HG03439 (cell line): ENCODE results near the gene AANAT.

Experiments
- ATAC-seq: cut with Tn5 transposase; IDR thresholded peaks from one replicate; pipeline ENCODE4 v1.9.1; 2021; ENCODE audit warnings: mild to moderate bottlenecking, moderate library complexity; ENCODE audit not compliant: unreplicated experiment

AANAT gene

GRCh38 chr17:76485569-76485968 is 18.2 kb downstream of the AANAT start:
- ATAC-seq: no peak

- ATAC-seq: no peak
Measured at GRCh38 chr17:76487451-76488192, 20.2 kb downstream of the AANAT start.

DNA sequence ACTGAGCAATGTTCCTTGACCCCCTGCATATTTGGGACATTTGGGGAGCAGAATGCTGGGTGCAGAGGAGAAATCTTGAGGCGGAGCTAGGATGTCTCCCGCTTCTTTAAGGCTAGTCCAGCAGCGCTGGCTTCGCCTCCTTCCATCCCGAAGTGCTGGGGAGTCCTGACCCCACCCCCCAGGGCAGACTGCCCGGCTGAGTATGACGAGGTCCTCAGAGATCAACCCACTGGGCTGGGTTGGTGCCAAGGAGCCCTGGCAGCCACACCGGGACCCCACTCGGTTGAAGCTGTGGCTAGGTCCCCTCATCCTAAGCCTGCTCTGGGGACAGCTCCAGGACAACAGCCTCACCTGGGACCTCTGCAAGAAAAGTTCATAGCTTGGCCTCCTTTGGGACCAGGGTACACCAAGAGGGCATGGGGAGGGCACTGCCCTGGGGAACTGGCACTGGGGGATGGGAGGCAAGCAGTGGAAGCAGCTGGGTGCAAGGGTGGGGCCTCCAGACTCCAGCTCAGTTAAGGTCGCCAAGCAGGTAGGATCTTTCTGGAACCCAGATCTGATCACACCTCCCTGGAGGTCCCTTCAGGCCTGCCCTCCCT is 22.8 kb downstream of the AANAT start:
- ATAC-seq: no peak

DNA sequence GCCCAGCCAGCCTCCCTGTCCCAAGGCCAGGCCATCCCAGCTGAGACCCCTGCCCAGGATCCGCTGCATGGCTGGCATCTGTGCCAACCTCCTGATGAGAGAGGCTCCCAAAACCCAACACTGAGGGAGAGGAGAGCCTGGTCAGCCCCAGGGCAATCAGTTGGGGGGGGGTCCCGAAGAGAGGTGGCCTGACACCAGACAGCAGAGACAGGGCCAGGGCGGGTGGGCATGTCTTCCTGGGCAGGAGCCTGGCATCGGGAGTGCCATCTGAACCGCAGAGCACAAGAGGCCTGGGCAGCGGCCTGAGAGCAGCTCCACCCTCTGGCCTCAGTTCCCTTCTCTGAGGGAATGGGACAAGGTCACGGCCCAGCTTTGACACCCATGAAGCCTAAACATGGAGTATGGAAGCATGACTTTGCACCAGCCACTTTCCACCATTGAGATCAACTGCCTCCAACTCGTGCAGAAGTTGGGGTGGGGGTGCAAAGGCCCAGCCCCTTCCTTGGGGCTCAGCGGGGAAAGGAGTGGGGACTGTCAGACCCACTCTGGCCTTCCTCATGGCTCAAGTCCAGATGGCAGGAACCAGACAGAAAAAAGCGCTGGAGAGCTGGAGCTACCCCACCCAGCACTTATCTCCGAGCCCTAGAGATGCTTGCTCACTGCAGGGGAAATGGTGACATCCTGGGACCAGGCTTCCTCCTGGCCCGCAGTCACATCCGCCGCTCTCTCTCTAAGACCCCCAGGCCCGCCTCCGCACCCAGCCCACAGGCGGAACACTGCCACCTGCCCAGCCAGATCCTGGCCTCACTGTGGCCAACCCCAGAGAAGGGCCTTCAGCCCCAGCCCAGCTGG is 24.1 kb downstream of the AANAT start:
- no peak for ATAC-seq

- ATAC-seq: peak; percentile 41
Measured at GRCh38 chr17:76492123-76492988, 25.0 kb downstream of the AANAT start.

GRCh38 chr17:76492989-76493501 is 25.6 kb downstream of the AANAT start:
- peak; percentile 36 for ATAC-seq

DNA sequence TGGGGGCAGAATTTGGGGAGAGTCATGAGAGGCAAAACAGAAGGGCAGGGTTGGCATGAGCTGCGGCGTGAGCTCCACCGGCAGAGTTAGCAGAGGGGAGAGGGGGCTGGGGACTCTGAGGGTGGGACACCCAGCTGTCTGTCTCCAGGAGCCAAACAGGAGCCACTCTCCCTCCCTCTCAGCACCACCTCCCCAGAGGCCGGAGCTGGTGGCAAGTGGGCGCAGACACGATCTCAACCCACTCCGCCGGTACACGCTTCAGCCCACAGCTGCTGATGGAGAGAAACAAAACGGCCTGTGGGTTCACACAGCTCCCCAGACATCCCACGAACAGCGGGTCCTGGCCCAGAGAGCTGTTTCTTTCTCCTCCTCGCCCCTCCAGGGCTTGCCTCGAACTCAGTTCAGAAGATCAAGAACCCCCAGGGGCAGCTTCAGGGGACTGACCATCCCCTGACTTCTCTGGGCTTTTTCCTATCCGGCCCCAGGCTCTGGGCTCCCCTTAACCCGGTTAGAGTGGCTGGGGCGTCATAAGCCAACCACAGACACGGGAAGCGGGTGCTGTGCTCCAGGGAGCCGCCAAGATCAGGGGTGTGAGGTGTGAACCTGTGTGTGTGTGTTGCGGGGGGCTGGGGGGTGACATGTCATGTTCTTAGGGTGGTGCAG is 26.2 kb downstream of the AANAT start:
- ATAC-seq: no peak

DNA sequence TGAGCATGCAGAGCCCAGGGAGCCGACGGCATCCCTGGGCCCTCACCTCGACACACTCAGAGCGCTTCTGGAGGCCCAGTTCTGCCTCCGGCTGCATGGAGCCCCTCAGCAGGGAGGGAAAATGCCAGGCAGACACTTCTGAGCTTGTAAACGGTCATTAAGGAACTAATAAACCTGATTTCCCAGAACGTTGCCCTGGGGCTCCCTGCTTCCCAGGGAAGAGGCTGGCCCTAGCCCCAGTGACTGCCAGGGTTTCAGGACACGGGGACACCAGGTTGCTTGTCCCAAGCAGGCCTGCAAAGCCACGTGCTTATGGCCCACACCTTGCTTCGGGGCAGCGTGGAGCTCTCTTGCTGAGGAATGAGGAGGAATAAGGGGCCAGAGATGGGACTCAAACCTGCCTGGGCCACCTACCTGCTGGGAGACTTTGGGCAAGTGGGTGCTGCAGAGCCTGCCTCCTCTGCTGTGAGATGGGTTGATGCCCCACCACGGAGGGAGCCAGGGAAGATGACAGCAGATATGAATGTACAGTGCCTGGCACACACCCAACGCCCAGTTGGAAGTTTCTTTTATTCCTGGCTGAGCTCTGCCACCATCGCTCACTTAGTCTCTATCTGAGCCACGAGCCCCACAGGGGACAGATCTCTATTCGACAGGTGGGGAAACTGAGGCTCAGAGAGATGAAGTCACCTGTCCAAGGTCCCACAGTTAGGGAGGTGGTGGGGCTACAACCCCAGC is 28.4 kb downstream of the AANAT start:
- no peak for ATAC-seq

DNA sequence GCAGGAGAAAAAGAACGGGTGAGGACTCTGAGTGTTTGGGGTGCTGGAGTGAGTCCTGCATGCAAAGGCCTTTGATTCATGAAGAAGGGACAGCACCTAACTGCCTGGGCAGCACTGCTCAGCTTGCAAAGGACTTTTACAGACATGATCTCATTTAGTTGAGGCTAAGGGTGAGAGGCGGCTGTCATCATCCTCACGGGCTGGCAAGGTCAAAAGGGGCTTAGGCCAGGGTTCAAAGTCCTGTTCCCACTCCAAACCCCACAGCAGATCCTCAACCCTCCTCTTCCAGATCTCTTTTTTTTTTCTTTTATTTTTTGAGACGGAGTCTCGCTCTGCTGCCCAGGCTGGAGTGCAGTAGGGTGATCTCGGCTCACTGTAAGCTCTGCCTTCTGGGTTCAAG is 29.1 kb downstream of the AANAT start:
- no peak for ATAC-seq

DNA sequence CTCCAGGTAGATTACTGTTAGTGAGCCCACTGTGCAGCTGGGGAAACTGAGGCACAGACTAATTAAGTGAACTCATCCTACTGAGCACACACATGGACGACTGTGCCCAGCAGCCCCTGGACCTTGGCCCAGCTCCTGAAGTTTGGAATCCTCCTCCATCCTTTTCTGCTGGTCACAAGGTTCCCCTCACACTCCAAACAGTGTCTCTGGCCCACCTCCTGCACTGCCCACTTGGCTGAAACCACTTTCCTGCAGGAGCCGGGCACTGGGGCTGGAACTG is 30.2 kb downstream of the AANAT start:
- ATAC-seq: no peak

DNA sequence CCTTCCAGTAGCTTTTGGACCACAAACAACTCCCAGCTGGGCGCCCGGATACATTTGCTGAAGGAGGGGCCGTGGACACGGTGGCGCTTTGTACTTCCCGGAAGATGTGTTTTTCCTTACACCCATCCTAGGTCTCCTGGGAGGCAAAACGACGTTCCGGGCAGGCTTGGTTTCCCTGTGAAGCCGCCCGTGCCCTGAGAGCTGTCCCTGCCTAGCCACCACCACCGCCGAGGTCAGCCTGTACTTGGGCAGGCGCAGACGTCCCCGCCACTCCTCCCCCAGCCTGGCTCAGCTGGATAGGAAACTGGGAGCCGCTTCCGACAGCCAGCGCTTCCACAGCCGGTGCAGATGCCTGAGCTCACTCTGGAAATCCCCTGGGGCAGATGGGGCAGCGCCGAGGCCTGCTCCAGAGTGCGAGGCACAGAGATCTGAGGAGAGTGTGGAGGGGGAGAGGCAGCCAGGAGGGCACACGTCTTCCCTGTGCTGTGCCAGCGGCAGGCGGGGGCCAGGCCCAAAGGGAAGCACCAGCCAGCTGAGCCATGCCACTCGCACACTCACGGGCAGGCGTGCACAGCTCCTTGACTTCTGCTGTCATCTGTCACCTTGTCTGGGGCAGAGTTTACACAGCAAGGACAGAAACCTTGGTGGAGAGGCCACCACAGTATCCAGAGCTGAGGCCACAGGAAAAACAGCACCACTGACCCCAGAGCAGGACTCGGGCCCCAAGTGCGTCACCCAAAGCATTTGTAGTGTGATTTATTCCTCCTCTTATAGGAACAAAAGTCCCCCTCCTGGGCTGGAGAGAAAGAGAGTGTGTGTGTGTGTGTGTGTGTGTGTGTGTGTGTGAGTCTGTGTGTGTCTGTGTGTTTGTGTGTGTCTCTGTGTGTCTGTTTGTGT is 30.8 kb downstream of the AANAT start:
- no peak for ATAC-seq

- no peak for ATAC-seq
Measured at GRCh38 chr17:76498876-76499251, 31.5 kb downstream of the AANAT start.

- no peak for ATAC-seq
Measured at GRCh38 chr17:76499267-76499667, 31.9 kb downstream of the AANAT start.

GRCh38 chr17:76500074-76500746 is 32.8 kb downstream of the AANAT start:
- no peak for ATAC-seq

- peak; percentile 4 for ATAC-seq
Measured at GRCh38 chr17:76500747-76501017, 33.3 kb downstream of the AANAT start.

GRCh38 chr17:76501018-76501826 is 33.8 kb downstream of the AANAT start, which contains the start of gene RHBDF2:
Gene RHBDF2, minus strand, starts transcription at chr17:76501423. Its CDS starts 19,899 bp downstream, at chr17:76481524.
- peak; percentile 73 for ATAC-seq

- ATAC-seq: no peak
Measured at GRCh38 chr17:76501827-76502307, 34.5 kb downstream of the AANAT start.
